SK-N-DZ (cell line): ENCODE results near the gene S100A7A.
"Not testable (repeated sequence)": the region's sequence is repeated elsewhere in the genome, so short reads cannot be mapped to it uniquely, and the experiment has no call there.

Experiments used
- DNase-seq: peaks from one replicate; pipeline ENCODE4 v3.0.0-alpha.2; 2015; ENCODE audit warnings: low spot score
- small RNA-seq, 2 experiments: library from RNA; depleted of rRNA; stranded (forward); fragments of <200 nt; gene quantifications; one replicate each; pipeline ENCODE3, GENCODE V24; 2014

Gene S100A7A

GRCh38 chr1:153456396-153456795 is 40.1 kb downstream of the S100A7A start:
- no peak for DNase-seq

GRCh38 chr1:153459655-153460054 is 43.3 kb downstream of the S100A7A start:
- DNase-seq = no peak

GRCh38 chr1:153460551-153460950 is 44.2 kb downstream of the S100A7A start, which contains the start of gene S100A7:
Gene S100A7, minus strand, starts transcription at chr1:153460651. Its CDS starts 1,638 bp downstream, at chr1:153459013.
- DNase-seq = no peak

DNA sequence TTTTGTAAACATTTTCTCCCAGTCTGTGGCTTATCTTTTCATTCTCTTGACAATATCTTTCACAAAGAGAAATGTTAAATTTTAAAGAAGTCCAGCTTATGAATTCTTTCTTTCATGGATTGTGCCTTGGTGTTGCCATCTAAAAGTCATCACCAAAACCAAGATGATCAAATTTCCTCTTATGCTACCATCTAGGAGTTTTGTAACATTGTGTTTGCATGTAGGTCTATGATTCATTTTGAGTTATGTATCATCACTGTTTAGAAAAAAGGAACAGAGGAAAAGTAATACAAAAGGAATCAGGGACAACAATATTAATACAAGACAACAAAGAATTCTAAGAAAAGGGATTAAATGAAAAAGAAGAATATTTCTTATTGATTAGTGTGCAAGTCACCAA is 46.4 kb downstream of the S100A7A start:
- not testable (repeated sequence) for DNase-seq

DNA sequence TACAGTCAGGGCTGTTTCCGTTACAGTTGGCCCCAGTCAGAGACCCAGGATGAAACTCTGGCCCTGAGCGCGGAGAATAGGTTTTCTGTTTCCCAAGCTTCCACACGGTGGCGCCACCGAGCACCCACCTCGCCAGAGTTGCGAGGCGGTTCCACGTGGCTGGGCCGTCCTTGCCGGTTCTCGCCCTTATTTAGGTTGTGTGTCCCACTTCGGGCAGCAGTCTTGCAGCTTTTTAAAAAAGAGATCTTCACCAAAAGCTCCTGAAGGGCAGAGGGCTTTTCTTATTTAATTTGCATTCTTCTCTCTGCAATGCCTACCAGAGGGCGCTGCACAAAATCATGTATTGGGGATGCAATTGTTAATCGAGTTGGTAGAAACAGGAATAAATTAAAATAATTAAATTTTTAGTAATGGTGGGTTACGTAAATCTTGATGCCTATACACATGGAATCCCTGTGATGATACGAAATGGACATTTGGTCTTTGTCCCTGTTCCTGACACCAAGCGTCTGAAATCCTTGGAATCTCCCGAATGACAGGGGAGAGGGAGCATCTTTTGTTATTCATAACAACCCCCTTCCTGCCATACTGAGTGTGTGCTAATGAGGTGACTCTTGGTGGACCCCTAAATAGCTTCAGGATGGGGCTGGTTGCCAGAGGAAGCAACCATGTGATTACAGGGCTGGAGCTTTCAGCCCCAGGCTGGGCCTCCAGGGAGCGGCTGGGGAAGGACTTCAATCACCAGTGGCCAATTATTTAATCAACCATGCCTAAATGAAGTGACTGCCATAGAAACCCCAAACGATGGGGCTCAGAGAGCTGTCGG is 49.7 kb downstream of the S100A7A start:
- DNase-seq = no peak

GRCh38 chr1:153466908-153467307 is 50.6 kb downstream of the S100A7A start:
- no peak for DNase-seq

- no peak for DNase-seq
Measured at GRCh38 chr1:153470707-153471106, 54.4 kb downstream of the S100A7A start.

Small RNAs within 50 kb of the gene (small RNA-seq; reads per million reads assigned to genes)
- 0 reads per million in 2 experiments for gene S100A15A
